Heart left ventricle (tissue), 13 donors: ENCODE results near the gene TMEM266.

Source experiments
- CTCF ChIP-seq, 12 donors: fragments of 200-600 bp; sonication (generic) in 4 of 12; IDR thresholded peaks; one replicate each; pipeline versions ENCODE4 v1.5.0 to v1.8.0; 2018 to 2022; ENCODE audit warnings: antibody characterized with exemption in 12 of 12, mild to moderate bottlenecking in 5 of 12
- POLR2A ChIP-seq, 2 donors: fragments of 450-650 bp; IDR thresholded peaks; one replicate each; pipeline ENCODE4 v1.6.1; 2017; ENCODE audit warnings: antibody characterized with exemption in 2 of 2, mild to moderate bottlenecking in 2 of 2, moderate library complexity in 2 of 2
- donor health status: ischemic (EF 13 %, LVEDD 7.1; RV severe dilation, severe dysfunction).
- donor health status: DM: no; HTN: yes; CAD: no.
- donor health status: DM: no; HTN: no; CAD: no.
- donor health status: ischemic (EF 25% LVEDD 6.9; RV normal size, moderate dysfunction).
- donor health status: ischemic (EF 25% LVEDD 5.7; RV mildly dilated, moderate dysfunction).
- donor health status: ischemic (EF 35%, LVEDD 5.7; RV mildly dilated, moderate dysfunction).
- donor health status: nonischemic (EF 11% LVEDD 7.7; RV severe dilation, severe dysfunction).
- donor health status: DM: yes; HTN: yes; CAD: no.
- donor health status: PGD.
- donor health status: ischemic (EF 29% LVEDD 5.4; RV normal size, mild dysfunction).
- donor health status: nonischemic (EF 23%, LVEDD 6.1; RV moderate dilation, normal function).

- no peak for TF ChIP-seq CTCF (IDR thresholded peaks at IDR 0.05)
- TF ChIP-seq POLR2A (IDR thresholded peaks at IDR 0.05): no peak
Measured at GRCh38 chr15:76073554-76073953, 13.8 kb downstream of the TMEM266 start.
